ENCODE data around the gene TMED4.
A peak's percentile ranks its signal among the peaks of the same experiment; 100 is the strongest.
"Not testable (repeated sequence)": the region's sequence is repeated elsewhere in the genome, so short reads cannot be mapped to it uniquely, and the experiment has no call there.

Gene TMED4

DNA sequence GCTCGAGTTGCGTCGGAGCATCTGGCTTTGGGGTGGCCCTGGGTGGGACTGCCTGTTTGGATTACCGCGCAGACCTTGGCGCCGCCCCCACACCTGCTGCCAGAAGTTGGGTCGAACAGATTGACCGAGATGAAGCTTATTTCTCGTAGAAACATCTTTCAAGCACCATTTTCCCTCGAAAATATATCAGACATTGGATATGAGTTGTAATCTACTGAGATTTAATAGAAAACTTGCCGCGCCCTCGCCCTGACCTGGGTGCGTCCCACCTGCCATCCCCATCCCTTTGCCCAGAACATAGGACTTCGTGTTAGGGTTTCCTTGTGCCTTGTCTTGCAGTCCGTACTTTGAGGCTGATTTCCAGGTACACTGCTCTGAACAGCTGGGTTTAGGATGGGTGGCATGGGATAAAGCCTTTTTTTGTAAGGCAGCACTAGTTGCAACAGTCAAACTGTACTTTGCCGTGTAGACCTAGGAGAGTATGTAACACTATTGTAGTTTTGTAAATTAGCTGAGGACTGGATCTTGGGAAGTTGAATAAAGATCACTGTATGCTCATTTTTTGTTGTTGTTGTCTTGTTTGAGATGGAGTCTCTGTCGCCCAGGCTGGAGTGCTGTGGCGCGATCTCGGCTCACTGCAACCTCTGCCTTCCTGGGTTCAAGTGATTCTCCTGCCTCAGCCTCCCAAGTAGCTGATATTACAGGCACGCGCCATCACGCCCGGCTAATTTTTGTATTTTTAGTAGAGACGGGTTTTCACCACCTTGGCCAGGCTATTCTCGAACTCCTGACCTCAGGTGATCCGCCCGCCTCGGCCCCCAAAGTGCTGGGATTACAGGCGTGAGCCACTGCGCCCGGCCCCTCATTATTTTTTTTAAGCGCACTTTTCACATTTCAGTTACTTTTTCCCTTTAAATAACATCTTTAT is 25.4 kb upstream of the TMED4 start:
- peak; percentile 61 for DNase-seq

DNA sequence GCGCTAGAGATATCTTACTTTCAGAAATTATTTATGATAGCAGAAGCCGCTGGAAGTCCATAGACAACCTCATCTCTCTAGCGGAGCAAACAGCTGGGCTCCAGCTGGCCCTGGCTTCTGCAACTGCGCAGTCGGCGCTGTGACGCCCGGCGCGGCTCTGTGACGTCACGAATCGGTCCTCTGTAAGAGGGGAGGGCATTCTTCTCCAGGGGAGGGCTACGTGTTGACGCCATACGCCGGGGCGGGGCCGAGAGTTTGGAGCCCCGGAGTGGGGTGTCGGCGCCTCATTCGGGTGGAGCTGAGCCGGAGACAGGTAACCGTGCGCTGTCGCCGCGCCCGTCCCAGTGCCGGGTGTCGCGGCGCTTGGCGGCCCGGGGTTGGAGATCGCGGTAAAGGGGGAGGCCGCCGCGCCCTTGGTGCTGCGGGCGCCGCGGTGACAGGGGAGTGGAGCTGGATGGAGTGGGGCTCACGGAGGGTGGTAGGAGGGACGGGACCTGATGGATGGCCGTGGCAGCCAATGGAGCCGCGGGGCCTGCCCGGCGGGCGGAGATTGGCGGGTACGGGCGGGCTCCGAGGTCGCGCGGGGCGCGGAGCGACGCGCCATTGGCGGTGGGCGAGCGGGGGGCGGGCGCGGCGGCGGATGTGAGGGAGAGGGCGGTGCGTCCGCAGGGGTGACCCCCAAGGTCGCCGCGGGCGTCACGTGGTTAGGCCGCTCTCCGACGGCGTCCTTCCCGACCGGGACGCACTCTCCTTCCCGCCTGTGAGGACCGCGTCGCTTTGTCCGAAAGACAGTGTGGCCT is 24.5 kb upstream of the TMED4 start, which contains the start of gene OGDH:
Gene OGDH, plus strand, starts transcription at position 287 of the 800 bp plus-strand sequence. CDS start 17,717 bp downstream, outside the sequence.
- DNase-seq, result peak; percentile 99

DNA sequence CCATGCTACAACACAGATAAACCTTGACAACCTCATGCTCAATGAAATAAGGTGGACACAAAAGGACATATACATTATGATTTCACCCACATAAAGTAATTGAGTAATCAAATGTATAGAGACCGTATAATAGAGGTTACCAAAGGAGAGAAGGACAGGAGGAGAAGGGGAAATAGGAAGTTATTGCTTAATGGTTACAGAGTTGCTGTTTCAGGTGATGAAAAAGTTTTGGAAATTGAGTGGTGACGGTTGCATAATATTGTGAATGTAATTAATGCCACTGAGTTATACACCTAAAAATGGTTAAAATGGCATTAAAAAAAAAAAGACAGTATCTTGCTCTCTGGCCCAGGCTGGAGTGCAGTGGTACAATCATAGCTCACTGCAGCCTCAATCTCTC is 22.9 kb upstream of the TMED4 start:
- no peak for DNase-seq

DNA sequence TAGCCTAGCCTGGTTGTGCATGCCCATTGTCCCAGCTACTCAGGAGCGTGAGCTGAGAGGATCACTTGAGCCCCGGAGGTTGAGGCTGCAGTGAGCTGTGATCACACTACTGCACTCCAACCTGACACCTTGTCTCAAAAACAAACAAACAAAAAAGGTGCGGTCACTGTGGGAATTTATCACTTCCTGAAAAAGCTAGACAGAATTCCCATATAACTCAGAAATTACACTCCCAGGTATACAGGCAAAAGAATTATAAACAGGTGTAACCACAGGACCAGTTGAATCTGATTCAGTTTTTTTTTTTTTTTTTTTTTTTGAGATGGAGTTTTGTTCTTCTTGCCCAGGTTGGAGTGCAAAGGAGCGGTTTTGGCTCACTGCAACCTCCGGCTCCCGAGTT is 21.2 kb upstream of the TMED4 start:
- DNase-seq, result peak; percentile 63

DNA sequence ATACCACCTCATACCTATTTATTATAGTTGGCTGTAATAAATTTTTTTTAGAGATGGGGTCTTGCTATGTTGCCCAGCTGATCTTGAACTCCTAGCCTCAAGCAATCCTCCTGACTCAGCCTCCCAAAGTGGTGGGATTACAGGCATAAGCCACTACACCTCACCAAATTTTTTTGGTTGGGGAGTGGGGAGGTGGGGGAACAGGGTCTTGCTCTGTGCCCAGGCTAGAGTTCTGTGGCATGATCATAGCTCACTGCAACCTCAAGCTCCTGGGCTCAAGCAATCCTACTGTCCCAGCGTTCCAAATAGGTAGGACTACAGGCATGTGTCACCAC is 20.5 kb upstream of the TMED4 start:
- DNase-seq, result no peak

DNA sequence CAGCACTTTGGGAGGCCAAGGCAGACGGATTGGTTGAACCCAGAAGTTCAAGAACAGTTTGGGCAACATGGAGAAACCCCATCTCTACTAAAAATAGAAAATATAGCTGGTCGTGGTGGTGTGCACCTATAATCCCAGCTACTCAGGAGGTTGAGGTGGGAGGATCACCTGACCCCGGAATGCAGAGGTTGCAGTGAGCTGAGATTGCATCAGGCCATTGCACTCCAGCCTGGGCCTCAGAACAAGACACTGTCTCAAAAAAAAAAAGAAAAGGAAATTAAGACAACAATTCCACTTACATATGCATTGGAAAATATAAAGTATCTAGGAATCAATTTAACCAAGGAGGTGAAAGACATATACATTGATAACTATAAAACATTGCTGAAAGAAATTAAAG is 17.2 kb upstream of the TMED4 start:
- no peak for DNase-seq

DNA sequence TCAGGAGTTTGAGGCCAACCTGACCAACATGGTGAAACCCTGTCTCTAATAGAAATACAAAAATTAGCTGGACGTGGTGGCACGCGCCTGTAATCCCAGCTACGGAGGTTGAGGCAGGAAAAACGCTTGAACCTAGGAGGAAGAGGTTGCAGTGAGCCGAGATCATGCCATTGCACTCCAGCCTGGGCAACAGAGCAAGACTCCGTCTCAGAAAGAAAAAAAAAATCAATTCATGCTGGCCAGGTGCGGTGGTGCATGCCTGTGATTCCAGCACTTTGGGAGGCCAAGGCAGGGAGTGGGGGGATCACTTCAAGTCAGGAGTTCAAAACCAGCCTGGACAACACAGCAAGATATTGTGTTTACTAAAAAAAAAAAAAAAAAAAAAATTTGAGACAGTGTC is 15.2 kb upstream of the TMED4 start:
- DNase-seq, result not testable (repeated sequence)

DNA sequence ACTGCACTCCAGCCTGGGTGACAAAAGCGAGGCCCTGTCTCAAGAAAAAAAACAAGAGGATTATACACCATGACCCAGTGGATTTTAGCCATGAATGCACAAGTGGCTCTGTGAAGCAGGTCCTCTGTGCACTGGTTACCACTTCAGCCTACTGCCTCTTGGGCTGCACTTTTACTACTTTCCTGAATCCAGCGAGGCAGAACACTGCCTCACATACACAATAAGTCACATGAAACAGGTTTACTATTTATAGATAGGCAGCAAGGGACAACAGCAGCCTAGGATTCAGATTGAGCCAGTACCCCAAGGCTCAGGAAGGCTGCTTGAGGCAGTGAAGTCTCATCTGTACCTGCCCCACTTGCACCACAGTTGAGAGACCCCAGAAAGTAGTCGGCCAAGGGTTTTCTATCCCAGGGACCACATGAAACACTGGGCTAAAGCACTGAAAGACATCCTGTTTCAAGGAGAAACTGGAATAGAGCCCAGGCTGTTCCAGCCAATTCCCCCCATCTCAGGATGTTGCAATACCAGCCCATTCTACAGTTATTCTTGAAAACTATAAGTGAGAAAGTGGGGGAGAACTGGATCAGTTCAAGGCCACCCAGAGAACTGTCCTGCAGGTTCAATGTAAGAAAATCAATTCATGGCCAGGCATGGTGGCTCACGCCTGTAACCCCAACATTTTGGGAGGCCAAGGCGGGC is 14.1 kb upstream of the TMED4 start:
- DNase-seq, result peak; percentile 37

DNA sequence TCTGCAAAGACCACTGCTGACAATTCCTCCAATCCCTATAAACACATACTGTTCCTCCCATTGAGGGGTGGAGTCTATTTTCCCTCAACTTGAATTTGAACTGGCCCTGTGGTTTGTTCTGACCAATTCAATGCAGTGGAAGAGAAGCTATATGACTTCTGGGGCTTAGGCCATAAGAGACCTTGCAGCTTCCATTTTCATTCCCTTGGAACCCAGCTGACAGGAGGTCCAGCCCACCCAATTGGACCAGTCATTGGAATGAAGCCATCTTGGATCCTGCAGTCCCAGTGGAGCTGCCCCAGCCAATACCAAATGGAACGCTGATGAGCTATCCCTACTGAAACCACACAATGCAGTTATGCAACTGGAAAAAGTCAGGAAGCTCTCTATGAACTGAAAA is 8.9 kb upstream of the TMED4 start:
- DNase-seq, result no peak

DNA sequence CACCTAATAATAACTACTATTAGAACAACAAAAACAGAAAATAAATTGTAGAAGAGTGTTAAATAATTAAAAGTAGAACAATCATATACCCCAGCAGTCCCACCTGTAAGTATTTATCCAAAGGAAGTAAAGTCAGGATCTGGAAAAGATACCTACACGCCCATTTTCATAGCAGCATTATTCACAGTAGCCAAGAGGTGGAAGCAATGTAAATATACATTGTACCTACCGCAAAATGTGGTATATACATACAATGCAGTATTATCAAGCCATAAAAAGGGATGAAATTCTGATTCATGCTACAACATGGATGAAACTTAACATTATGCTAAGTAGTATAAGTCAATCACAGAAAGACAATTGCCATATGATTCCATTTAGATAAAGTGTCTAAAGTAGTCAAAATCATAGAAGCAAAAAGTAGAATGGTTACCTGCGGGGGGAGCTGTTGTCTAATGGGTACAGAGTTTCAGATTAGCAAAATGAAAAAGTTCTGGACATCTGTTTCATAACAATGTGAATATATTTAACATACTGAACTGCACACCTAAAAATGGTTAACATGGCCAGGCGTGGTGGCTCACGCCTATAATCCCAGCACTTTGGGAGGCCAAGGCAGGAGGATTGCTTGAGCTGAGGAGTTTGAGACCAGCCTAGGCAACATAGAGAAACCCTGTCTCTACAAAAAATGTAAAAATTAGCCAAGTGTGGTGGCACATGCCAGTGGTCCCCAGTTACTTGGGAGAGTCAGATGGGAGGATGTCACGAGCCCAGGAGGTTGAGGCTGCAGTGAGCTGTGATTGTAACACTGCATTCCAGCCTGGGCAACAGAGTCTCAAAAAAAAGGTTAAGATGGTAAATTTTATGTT is 6.0 kb upstream of the TMED4 start:
- peak; percentile 76 for DNase-seq

DNA sequence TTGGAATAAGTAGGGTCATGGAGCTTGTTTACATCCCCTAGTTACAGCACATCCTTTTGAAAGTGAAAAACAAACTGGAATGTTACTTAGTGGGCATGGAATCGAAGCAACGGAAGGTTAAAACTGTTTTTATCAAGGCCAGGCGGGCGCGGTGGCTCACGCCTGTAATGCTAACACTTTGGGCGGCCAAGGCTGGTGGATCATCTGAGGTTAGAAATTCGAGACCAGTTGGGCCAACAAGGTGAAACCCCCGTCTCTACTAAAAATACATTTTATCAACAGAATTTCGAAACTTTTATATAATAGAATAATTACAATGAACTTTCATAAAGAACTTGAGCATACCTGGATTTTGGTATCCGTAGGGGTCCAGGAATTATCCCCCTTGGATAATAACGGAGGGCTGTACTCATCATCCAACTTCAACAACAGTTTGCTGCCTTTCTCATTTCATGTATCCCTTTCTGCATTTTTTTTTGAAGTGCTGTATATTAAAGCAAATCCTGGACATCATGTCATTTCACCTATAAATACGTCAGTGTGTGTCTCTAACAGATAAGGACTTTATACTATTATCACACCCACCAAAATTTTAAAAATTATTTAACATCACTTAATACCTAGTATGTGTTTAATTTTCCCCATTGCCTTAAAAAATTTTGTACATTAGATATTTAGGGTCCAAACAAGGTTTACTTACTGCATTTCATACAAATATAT is 1.3 kb upstream of the TMED4 start:
- no peak for DNase-seq

DNA sequence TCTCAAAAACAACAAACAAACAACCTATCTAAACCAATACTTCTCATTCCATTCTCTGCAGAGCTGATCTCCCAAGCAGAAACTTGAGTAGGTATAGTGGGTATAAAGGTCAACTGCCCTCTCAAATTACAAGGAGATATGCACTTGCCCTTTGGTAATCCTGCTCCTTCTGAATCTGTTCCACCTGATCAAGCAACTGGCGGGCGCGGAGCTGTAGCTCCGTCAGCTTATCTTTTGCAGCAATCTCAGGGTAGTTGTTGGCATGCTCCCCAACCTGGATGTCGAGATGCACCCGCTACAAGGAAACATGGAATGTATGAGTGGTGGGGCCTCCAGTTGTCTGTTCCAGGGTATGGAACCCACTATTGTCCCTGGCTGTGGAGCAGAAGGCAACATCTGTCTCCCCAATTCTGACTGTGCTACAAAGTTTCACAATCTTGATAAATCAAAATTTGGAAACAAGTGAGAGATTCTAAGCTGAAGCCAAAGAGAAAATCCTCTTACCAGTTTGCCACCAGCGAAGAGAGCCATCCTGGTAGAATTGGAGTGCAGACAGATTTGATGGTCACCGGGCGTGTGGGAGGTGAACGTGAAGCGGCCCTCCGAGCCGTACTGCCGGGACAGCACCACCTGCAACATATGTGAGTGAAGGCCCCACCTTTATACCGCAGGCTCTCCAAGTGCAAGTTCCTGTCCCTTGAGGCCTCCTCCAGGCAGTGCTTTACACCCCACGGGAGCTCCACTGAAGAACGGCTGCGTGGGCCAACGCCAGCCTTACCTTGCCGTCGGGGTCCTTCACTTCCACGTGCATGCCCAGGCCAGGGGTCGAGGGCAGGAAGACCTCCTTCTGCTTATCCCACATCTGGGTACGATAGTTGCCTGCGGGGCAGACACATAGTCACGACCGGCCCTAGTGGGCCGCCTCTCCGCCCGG is 819 bp downstream of the TMED4 start:
- peak; percentile 70 for DNase-seq

DNA sequence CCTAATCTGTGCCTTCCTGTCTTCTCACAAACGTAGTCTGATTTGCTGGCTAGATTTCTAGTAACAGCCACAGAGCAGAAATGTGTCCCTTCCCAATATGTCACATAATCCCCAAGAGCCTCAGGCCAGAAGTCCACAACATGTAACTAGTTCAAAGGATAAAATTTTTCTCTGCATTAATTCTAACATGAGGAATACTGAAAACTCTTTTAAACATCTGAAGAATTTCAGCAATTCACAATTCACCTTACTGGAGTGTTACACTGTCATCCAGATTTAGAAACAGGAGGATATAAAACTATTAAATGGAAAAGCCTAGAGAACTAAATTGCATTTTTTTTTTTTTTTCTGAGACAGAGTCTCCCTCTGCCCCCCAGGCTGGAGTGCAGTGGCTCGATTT is 5.8 kb downstream of the TMED4 start:
- DNase-seq, result no peak

DNA sequence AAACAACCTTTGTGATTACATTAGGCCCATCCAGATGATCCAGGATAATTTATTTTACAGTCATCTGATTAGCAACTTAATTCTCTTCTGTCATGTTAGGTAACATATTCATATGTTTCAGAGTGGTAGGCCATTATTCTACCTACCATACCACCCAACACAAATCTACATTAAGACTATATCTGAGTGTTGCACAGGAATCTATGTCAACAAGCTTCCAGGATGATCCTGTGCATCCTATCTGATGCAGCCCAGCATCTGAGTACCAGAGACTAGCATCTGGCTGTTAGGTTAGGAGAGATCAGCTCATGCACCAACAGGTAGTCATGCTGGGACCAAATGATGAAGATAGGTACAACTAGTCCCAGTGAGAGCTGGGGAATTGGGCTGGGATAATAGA is 7.0 kb downstream of the TMED4 start:
- no peak for DNase-seq

DNA sequence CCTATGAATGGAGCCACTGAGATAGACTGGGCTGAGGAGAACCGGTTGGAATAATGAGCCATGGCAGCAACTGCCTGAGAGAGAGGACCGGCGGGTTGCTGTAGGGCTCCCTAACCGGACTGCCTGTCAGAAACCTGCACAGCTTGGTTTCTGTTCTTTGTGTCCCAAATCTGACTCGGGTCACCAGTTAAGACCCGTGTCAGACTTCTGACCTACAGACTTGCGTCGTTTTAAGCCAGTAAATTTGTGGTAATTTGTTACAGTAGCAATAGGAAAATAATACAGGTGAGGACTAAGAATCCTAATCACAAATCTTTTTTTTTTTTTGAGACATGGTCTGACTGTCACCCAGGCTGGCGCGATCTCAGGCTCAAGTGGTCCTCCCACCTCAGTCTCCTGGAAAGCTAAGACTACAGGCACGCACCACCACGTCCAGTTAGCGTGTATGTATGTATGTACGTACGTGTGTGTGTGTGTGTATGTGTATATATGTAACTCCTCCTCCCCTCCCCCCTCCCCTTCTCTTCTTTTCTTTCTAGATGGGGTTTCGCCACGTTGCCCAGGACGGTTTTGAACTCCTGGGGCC is 7.7 kb downstream of the TMED4 start:
- peak; percentile 55 for DNase-seq

DNA sequence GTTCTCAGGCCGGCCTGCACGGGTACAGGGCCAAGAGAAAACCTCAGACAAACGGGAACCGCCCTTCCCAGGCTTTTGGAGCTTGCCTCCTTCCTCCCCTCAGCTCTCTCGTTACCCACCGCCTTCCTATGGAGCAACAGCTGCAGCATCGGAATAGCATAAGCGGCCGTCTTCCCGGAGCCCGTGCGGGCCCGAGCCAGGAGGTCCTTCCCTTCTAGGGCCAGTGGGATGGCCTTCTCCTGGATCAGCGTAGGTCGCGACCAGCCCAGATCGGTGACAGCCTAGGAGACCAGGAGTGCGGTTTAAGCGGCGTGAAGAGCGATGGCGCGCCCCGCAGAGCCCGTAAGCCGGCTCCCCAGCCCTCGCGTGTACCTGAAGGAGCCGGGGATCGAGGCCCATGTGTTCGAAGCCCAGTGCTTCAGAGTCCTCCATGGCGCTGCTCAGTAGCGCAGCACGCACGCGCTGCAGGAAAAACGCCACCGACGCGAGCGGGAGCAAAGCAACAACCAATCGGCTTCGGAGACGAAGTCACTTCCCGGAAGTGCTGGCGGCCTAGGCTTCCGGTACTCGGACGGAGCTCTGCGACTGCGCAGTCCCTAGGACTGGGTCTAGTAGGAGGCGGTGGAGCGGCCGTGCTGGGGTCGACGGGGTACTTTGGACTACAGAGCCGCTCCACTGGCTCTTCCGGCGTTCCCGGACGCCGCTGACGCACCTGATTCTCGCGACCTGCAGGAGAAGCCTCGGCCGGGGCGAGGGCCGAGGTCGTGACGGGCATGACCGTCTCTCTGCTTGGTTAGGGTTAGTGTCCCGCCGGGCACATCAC is 8.4 kb downstream of the TMED4 start, which contains the start of gene DDX56:
Gene DDX56, minus strand, starts transcription at position 445 of the 823 bp plus-strand sequence. Its CDS starts 13 bp downstream, at position 432.
- DNase-seq, result peak; percentile 98

DNA sequence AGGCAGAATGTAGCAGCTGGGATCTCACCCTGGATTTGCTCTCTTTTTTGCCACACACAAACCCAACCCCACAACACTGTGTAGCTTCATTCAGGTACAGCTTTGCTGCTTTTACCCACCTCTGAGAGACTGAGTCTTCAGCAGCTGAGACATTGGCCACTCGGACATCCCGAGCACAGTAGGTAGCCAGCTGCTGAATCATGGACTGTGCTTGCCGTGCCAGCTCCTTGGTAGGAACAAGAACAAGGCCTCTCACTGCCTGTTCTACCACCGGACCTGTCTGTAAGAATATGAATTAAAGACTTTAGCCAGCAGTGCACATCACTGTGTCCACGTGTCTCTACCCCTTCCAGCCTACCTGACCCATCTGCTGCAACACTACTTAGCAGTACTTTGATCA is 9.3 kb downstream of the TMED4 start:
- no peak for DNase-seq

DNA sequence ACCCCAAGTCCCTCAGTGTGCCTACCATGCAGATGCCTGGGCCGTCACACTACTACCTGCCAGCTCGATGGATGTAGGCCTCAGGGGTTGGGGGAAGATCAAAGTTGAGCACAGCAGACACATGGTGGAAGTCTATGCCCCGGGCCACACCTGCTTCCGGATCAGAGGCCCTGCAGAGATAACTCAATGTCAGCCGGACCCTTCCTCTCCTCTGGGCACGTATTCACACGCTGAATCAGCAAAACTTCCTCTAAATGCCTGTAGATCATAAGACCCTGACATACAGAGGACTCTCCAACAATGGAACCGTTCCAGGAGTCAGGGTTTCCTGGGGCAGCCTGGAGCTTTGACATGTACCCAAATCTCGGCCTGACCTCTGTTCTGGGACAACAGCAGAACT is 12.1 kb downstream of the TMED4 start:
- no peak for DNase-seq
